NCI-H2029 treated with DMSO at 0.1 percent for 48 hours (cell line): Measurements from ENCODE around the gene HMGXB3.
"Not testable (repeated sequence)": the region's sequence is repeated elsewhere in the genome, so short reads cannot be mapped to it uniquely, and the experiment has no call there.

Experiments
- DNase-seq: peaks from one replicate; lab custom pipeline; 2025; lab: John Stamatoyannopoulos, UW

The HMGXB3 gene

GRCh38 chr5:150021491-150022157, 21.1 kb downstream of the HMGXB3 start:
- no peak for DNase-seq

- DNase-seq, result peak; percentile 14
These were observed 21.6 kb downstream of the HMGXB3 start for GRCh38 chr5:150022158-150022531.

GRCh38 chr5:150022681-150023080, 22.1 kb downstream of the HMGXB3 start:
- no peak for DNase-seq

DNA sequence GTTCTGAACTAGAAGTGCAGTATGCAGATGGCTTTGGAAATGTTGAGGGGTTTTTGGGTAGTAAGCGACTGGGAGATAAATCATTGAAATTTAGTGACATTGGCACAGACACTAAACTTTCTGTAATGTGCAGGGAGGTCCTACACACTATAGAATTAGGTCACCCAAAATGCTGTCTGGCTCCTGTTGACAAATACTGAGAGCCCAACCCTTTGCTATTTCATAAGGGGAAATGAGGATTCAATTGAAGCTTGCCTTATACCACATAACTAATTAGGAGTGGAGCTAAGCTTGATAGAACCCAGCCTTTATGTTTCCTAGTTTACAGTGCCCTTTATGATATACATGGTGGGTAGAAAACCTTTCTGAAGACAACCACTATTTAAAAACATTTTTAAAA, 22.6 kb downstream of the HMGXB3 start:
- DNase-seq, result no peak

DNA sequence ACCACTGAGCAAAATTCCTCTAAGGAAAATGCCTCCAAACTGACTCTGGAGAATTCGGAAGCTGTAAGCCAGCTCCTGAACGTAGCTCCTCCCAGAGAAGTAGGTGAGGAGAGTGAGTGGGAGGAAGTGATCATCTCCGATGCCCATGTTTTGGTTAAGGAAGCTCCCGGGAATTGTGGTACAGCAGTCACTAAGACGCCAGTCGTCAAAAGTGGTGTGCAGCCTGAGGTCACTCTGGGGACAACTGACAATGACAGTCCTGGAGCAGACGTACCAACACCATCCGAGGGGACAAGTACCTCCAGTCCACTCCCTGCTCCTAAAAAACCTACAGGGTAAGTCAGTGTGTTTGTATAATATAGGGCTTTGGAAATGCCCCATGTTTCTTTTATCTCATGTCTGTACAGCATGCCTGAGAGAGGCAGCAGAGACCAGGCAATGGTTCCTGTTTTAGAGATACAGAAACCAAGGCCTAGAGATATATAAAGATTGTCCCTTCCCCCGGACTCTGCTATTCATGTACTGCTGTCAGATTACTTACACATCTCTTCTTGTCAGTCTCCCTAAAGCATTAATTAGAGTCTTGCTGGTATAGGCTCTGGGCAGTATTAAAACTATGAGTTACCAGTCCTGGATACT, 23.9 kb downstream of the HMGXB3 start:
- DNase-seq, result no peak

DNA sequence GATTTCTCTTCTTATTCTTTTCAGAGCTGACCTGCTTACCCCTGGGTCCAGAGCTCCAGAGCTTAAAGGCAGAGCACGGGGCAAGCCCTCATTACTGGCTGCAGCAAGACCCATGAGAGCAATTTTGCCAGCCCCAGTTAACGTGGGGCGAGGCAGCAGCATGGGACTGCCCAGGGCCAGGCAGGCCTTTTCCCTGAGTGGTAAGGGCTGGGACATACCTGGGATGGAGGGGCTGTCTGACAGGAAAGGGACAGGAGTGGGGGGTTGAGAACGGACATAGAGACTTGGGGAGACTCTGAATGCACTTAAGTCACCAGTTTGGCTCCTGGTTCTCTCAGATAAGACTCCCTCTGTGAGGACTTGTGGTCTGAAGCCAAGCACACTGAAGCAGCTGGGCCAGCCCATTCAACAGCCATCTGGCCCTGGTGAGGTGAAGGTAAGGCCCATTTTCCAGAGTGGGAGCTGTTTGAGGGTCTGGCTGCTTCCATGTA, 26.2 kb downstream of the HMGXB3 start:
- DNase-seq, result no peak

- DNase-seq, result not testable (repeated sequence)
These were observed 27.5 kb downstream of the HMGXB3 start for GRCh38 chr5:150028047-150028446.

DNA sequence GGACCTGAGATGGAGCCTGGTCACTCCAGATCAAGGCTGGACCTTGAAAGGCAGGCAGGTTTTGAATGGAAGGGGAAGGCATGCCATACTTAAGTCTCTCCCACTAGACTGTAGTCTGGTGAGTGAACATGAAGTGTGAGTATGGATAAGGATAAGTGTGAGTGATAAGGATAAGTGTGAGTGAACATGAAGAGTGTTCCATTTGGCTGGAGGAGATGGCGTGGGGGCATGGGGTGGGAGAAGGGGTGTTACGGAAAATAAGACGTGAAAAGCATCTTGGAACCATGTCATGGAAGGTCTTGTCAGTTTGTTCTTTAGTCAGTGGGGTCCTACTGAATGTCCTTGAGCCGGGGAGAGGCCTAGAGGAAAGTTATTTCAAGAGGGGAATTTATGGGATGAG, 32.8 kb downstream of the HMGXB3 start:
- no peak for DNase-seq

DNA sequence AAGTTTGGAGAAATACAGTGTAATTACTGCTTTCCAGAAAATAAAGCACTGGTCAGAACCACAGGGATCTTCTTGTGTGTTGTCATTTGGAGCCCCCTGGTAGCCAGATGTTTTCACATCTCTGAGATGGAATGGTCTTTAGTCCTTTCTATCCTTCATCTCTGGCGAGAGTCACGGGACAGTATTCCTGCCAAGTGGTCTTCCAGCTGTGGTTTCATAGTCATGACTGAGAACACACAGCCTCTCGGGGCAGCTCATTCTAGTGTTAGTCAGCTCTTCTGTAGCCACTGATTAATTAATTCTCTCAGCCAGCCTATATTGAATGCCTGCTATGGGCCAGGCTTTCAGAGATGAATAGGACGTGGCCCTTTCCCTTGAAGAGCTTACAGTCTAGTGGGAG, 34.1 kb downstream of the HMGXB3 start:
- DNase-seq, result no peak

DNA sequence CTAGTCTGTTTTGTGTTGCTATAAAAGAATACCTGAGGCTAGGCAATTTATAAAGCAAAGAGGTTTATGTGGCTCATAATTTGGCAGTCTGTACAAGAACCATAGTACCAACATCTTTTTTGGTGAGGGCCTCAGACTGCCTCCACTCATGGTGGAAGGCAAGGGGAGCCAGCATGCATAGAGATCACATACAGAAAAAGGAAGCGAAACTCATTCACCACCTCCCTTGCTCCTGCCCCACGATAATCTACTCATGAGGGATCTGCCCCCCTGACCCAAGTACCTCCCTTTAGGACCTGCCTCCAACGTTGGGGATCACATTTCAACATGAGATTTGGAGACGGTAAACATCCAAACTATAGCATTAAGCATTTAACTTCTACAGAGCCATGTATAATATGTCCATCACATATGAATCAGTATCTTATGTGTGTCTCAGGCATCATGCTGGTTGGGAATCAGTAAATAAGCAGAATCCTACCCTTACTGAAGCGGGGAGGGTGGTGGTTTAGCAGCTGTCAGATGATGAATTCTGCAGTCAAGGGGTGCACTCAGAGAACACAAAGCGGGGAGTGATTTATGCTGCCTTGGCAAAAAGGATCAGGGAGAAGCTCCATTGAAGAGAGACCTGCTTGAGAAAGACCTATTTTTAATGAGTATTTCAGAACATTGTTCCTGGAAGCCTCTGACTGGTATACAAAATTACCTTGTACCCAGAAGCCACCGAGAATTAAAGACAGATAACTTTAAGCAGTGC, 34.8 kb downstream of the HMGXB3 start:
- DNase-seq, result no peak

DNA sequence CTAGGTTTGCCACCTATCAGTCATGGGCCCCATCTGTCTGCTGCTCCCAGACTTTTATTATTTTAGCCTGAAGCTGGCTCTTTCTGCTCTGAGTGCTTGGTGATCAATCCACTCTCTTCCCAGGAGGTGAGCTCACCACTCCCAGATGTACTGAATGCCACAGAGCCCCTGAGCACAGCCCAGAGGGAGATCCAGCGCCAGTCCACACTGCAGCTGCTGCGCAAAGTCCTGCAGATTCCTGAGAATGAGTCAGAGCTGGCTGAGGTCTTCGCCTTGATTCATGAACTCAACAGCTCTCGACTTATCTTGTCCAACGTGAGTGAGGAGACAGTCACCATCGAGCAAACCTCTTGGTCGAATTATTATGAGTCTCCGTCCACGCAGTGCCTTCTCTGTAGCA, 36.0 kb downstream of the HMGXB3 start:
- DNase-seq, result no peak

DNA sequence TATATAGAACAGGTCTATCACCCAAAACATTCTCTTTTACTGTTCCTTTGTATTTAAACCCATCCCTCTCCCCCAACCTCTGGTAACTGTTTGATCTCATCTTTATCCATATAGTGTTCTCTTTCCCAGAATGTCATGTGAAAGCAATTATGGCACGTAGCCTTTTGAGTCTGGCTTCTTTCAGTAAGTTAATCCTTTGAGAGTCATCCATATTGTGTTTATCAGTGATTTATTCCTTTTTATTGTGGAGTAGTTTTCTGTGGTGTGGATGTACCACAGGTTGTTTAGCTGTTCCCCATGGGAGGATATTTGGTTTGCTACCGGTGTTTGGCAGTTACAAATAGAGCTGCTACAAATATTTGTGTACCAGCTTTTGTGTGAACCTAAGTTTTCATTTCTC, 38.0 kb downstream of the HMGXB3 start:
- DNase-seq, result no peak

DNA sequence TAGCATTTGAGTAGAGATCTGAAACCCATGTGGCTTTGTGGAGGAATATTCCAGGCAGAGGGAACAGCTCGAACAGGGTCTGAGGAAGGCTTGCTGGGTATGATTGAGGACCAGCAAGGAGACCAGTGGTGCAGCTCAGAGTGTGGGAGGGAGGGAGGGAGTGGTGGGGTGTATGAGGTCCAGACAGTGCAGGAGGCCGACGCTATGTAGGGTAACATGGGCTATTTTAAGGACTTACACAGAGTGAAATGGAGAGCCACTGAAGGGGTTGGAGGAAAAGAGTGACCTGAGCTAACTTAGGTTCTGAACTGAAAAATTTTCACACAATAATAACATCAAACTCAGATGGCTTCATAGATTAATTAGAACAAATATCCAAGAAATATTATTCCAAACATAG, 41.9 kb downstream of the HMGXB3 start:
- DNase-seq, result no peak

DNA sequence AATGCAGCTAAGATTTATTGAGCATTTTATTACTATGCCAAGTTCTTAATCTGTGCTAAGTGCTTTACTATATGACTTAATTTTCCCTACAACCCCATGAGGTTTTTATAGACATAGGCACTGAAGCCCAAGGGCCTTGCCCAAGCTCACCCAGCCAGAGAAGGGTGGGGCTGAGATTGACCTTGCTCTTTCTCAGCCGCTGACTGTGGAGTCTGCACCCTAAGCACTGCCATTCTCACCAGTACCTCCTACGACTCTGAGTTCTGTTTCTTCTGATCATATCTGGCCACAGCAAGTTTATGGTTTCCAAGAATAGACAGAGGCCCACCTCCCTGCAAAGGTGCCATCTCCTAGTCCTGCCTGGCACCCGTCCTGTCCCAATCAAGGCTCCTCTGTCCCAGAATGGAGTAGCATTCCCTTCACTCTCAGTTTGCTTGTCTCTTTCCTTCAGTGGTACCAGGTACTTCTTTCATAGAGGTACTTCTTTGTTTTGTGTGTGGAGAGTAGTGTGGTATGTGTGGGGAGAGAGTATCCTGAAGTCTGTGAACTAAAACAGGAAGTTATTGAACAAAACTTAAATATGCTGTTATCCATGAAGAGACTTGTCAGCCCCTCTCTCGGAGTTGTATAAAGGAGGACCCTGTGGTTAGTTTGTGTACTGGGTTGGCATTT, 43.3 kb downstream of the HMGXB3 start:
- DNase-seq, result no peak

- no peak for DNase-seq
These were observed 43.8 kb downstream of the HMGXB3 start for GRCh38 chr5:150044329-150044681.

DNA sequence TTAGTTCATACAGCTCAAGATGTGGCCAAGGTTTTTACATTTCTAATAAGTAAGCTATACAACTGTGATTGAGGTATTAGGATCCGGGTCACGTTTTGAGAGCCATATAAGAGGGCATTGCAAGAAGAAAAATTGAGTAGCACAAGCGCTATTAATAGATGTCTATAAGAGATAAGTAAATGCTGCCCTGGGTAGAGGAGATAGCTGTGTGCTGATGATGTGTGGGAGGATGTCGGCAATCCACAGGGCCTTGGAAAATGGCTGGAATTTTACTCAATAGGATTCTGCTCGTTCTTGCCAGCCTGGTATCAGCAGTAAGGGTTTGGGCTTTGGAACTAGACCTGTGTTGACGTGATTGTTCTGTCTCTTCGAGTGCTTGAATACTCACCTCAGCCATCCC, 44.2 kb downstream of the HMGXB3 start:
- DNase-seq, result no peak

- DNase-seq, result no peak
These were observed 45.0 kb downstream of the HMGXB3 start for GRCh38 chr5:150045549-150045948.

DNA sequence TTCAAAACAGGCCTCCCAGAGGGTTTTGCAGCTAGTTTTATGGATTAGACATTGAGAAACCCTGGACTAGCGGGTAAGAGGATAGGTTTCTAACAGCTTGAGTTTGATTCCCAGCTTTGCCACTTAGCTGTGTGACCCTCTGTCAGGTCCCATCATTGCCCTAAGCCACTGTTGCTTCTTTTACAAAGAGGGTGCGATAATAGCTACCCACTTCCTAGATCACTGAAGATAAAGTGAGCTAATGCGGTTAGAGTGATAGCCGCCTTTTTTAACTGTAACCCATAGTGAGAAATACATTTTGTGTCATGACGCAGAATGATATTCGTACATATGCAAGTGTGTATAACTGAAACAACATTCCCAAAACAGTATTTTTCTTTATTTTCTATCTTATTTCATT, 45.5 kb downstream of the HMGXB3 start:
- no peak for DNase-seq

DNA sequence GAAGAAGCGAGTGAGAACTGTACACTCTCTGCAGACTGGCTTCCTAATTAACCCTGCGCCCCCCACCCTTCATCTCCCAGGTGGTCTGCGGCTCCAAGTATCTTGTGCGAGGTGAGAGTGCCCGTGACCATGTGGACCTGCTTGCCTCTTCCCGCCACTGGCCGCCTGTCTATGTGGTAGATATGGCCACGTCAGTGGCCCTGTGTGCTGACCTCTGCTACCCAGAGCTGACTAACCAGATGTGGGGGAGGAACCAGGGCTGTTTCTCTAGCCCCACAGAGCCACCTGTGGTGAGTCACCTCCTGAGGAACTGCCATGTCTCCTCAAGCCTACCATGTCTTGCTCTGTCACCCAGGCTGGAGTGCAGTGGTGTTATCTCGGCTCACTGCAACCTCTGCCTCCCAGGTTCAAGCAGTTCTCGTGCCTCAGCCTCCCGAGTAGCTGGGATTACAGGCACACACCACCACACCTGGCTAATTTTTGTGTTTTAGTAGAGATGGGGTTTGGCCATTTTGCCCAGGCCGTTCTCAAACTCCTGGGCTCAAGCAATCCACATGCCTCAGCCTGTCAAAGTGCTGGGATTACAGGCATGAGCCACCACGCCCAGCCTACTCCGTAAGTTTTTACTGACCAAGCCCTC, 49.8 kb downstream of the HMGXB3 start:
- not testable (repeated sequence) for DNase-seq

GRCh38 chr5:150051657-150052195, 51.2 kb downstream of the HMGXB3 start:
- DNase-seq, result no peak

GRCh38 chr5:150052226-150052955, 51.9 kb downstream of the HMGXB3 start:
- DNase-seq, result no peak
